GM12878 (cell line): ENCODE measurements around the gene KDM5B. TPM values are rescaled to one million over a fixed set of nuclear protein-coding genes. Genes with fewer than 3 reads are reported as not detected.

Source experiments
- BMI1 ChIP-seq: fragments of 450-650 bp; IDR thresholded peaks from 2 replicates; pipeline ENCODE4 v1.6.1; 2016; ENCODE audit warnings: mild to moderate bottlenecking, moderate library complexity, borderline replicate concordance
- KLF5 ChIP-seq: fragments of 450-650 bp; IDR thresholded peaks from 2 replicates; pipeline ENCODE4 v1.6.1; 2014; ENCODE audit warnings: mild to moderate bottlenecking; ENCODE audit not compliant: partially characterized antibody
- NFIC ChIP-seq: IDR thresholded peaks from 2 replicates; pipeline ENCODE4 v1.6.1; 2012; ENCODE audit warnings: low read depth, mild to moderate bottlenecking, inconsistent platforms, low read length, moderate library complexity
- RUNX3 ChIP-seq: IDR thresholded peaks from 2 replicates; pipeline ENCODE4 v1.6.1; 2012; ENCODE audit warnings: low read length, inconsistent platforms
- SIX5 ChIP-seq: IDR thresholded peaks from 2 replicates; pipeline ENCODE4 v1.6.1; 2011; ENCODE audit warnings: mild to moderate bottlenecking, low read depth, low read length, moderate library complexity; ENCODE audit not compliant: severe bottlenecking
- YBX1 ChIP-seq: fragments of 450-650 bp; IDR thresholded peaks from 2 replicates; pipeline ENCODE4 v1.6.1; 2016; ENCODE audit warnings: antibody characterized with exemption
- YY1 ChIP-seq: IDR thresholded peaks from 2 replicates; pipeline ENCODE4 v1.6.1; 2011; ENCODE audit warnings: low read depth, mild to moderate bottlenecking, low read length
- ZNF207 ChIP-seq: fragments of 450-650 bp; IDR thresholded peaks from 2 replicates; pipeline ENCODE4 v1.6.1; 2014; ENCODE audit warnings: antibody characterized with exemption, mild to moderate bottlenecking, borderline replicate concordance
- ZNF217 ChIP-seq: fragments of 450-650 bp; IDR thresholded peaks from 2 replicates; pipeline ENCODE4 v1.6.1; 2017; ENCODE audit warnings: antibody characterized with exemption, mild to moderate bottlenecking
- ZZZ3 ChIP-seq: IDR thresholded peaks from 2 replicates; pipeline ENCODE4 v1.6.1; 2011; ENCODE audit warnings: low read depth; ENCODE audit not compliant: control insufficient read depth, insufficient read length
- polyA plus RNA-seq, 11 experiments: library from polyadenylated mRNA; depleted of rRNA in 4 of 11; unstranded in 6 of 11; stranded (reverse) in 5 of 11; fragments of >200 nt; fragmentation: Nextera tagmentation in 4 of 11; fragmentation: Illumina TruSeq in 1 of 11; extraction: Ambion mirVana in 4 of 11; extraction: Trizol in 1 of 11; gene quantifications; 1 replicate in 1 of 11; 2 replicates in 10 of 11; pipeline versions ENCODE4 v1.2.1 to v1.2.3, GENCODE V29; 2011 to 2016; ENCODE audit warnings: inconsistent platforms in 2 of 11, missing spikeins in 2 of 11, low read depth in 1 of 11
- total RNA-seq, 4 experiments: library from RNA; depleted of rRNA in 3 of 4; stranded (reverse); fragments of >200 nt in 3 of 4; fragmentation: Illumina TruSeq in 1 of 4; extraction: Trizol in 1 of 4; gene quantifications; 2 replicates each; pipeline versions ENCODE4 v1.2.1 to v1.2.3, GENCODE V29; 2013 to 2021
- TF ChIP-seq, protein P1 (sequence below): fragments of 450-650 bp; IDR thresholded peaks from 2 replicates; pipeline ENCODE4 v1.6.1; 2017; ENCODE audit warnings: low read depth, mild to moderate bottlenecking, moderate library complexity
- TF ChIP-seq, protein P2 (sequence below), 3 experiments: IDR thresholded peaks in 2 of 3; conservative IDR thresholded peaks in 1 of 3; 2 replicates each; pipeline ENCODE4 v1.5.1; 2011; ENCODE audit warnings: low read depth in 3 of 3, low read length in 3 of 3, mild to moderate bottlenecking in 3 of 3, control low read depth in 2 of 3, moderate library complexity in 2 of 3, inconsistent platforms in 1 of 3, mixed read lengths in 1 of 3; ENCODE audit not compliant: control insufficient read depth in 2 of 3, insufficient read depth in 1 of 3; ENCODE audit errors: extremely low read depth in 1 of 3
- TF ChIP-seq, protein P3 (sequence below): IDR thresholded peaks from 2 replicates; pipeline ENCODE4 v1.6.1; 2012; ENCODE audit warnings: low read depth, low read length, improper control_type of control experiment
- TF ChIP-seq, protein P4 (sequence below): fragments of 450-650 bp; conservative IDR thresholded peaks from 2 replicates; pipeline ENCODE4 v1.6.1; 2017; ENCODE audit warnings: mild to moderate bottlenecking, moderate library complexity
- TF ChIP-seq, protein P5 (sequence below): IDR thresholded peaks from 2 replicates; pipeline ENCODE4 v1.6.1; 2012; ENCODE audit warnings: low read depth, low read length, improper control_type of control experiment

Gene KDM5B
- total and polyA plus RNA-seq, 10 of the 15 experiments (the other 5 are each of a cell fraction or from before 2014, with no cell fraction given), result 1.7 to 26.6 (median 8.1) TPM

DNA sequence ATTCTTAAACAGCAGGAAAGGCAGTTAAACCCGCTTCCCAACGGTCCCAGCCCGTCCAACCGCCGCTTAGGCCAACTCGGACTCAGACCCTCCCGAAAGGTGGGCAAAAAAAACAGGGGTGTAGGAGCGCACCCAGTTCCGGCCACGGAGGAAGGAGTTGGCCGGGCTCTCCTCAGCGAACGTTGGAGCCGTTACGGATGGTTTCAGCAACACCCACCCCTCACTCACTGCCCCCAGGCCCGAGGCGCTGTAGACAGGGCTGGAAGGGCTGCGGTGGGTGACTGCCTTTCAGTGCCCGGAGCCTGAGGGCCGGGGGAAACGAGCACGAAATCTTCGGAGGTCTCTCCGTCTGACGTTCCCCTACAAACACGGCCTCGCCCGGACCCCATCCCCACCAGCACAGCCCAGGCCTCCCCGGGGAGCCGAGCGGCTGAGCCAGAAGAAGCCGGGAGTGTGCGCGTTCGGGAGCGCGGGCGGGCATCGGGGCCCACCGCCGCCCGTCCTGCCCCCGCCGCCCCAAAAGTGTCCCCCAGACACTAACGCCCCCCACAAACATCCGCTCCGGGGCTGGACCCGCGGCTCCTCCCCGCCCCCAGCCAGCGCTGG is 1.3 kb downstream of the KDM5B start (continued):
- TF ChIP-seq ZZZ3 (no peak), KLF5 (no peak), ZNF217 (no peak), YBX1 (no peak), YY1 (0 out of 2 replicates have a peak, but pooled peaks have one; percentile 7), ZNF207 (no peak), BMI1 (no peak), SIX5 (no peak), RUNX3 (peak; percentile 2; the same call in 1 of the 2 replicates), NFIC (no peak)
- TF ChIP-seq, protein P1, sequence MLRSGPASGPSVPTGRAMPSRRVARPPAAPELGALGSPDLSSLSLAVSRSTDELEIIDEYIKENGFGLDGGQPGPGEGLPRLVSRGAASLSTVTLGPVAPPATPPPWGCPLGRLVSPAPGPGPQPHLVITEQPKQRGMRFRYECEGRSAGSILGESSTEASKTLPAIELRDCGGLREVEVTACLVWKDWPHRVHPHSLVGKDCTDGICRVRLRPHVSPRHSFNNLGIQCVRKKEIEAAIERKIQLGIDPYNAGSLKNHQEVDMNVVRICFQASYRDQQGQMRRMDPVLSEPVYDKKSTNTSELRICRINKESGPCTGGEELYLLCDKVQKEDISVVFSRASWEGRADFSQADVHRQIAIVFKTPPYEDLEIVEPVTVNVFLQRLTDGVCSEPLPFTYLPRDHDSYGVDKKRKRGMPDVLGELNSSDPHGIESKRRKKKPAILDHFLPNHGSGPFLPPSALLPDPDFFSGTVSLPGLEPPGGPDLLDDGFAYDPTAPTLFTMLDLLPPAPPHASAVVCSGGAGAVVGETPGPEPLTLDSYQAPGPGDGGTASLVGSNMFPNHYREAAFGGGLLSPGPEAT, result no peak
- TF ChIP-seq, protein P2, sequence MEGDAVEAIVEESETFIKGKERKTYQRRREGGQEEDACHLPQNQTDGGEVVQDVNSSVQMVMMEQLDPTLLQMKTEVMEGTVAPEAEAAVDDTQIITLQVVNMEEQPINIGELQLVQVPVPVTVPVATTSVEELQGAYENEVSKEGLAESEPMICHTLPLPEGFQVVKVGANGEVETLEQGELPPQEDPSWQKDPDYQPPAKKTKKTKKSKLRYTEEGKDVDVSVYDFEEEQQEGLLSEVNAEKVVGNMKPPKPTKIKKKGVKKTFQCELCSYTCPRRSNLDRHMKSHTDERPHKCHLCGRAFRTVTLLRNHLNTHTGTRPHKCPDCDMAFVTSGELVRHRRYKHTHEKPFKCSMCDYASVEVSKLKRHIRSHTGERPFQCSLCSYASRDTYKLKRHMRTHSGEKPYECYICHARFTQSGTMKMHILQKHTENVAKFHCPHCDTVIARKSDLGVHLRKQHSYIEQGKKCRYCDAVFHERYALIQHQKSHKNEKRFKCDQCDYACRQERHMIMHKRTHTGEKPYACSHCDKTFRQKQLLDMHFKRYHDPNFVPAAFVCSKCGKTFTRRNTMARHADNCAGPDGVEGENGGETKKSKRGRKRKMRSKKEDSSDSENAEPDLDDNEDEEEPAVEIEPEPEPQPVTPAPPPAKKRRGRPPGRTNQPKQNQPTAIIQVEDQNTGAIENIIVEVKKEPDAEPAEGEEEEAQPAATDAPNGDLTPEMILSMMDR (IDR thresholded peaks at IDR 0.05 in 2 of 3, conservative IDR thresholded peaks at IDR 0.05 in 1 of 3; ENCODE audit: control insufficient read depth in 2 of 3, extremely low read depth in 1 of 3, insufficient read depth in 1 of 3, low read depth in 3 of 3, low read length in 3 of 3), result no peak
- TF ChIP-seq, protein P3, sequence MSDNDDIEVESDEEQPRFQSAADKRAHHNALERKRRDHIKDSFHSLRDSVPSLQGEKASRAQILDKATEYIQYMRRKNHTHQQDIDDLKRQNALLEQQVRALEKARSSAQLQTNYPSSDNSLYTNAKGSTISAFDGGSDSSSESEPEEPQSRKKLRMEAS, result no peak
- TF ChIP-seq, protein P4, sequence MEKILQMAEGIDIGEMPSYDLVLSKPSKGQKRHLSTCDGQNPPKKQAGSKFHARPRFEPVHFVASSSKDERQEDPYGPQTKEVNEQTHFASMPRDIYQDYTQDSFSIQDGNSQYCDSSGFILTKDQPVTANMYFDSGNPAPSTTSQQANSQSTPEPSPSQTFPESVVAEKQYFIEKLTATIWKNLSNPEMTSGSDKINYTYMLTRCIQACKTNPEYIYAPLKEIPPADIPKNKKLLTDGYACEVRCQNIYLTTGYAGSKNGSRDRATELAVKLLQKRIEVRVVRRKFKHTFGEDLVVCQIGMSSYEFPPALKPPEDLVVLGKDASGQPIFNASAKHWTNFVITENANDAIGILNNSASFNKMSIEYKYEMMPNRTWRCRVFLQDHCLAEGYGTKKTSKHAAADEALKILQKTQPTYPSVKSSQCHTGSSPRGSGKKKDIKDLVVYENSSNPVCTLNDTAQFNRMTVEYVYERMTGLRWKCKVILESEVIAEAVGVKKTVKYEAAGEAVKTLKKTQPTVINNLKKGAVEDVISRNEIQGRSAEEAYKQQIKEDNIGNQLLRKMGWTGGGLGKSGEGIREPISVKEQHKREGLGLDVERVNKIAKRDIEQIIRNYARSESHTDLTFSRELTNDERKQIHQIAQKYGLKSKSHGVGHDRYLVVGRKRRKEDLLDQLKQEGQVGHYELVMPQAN, result no peak
- TF ChIP-seq, protein P5, sequence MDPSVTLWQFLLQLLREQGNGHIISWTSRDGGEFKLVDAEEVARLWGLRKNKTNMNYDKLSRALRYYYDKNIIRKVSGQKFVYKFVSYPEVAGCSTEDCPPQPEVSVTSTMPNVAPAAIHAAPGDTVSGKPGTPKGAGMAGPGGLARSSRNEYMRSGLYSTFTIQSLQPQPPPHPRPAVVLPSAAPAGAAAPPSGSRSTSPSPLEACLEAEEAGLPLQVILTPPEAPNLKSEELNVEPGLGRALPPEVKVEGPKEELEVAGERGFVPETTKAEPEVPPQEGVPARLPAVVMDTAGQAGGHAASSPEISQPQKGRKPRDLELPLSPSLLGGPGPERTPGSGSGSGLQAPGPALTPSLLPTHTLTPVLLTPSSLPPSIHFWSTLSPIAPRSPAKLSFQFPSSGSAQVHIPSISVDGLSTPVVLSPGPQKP, result no peak
